Measurements from ENCODE around the gene GALNTL6.

Gene GALNTL6

GRCh38 chr4:172927096-172927814, 1114.1 kb downstream of the GALNTL6 start:
- TF ChIP-seq CTCF (IDR thresholded peaks at IDR 0.05; ENCODE audit: low read depth, low read length): no peak
- peak in 1 of 2 donors; percentile 11 for DNase-seq (ENCODE audit: low read depth in 2 of 2)
- no peak overlapping the region for H3K4me3 ChIP-seq (replicated peaks in 1 of 2; ENCODE audit: low read depth in 2 of 2, low read length in 2 of 2)

- no peak for TF ChIP-seq CTCF (IDR thresholded peaks at IDR 0.05; ENCODE audit: low read depth, low read length)
- DNase-seq (ENCODE audit: low read depth in 2 of 2): no peak
- no peak overlapping the region for H3K4me3 ChIP-seq (replicated peaks in 1 of 2; ENCODE audit: low read depth in 2 of 2, low read length in 2 of 2)
Measured at GRCh38 chr4:172928347-172928746, 1115.1 kb downstream of the GALNTL6 start.

- DNase-seq (ENCODE audit: low read depth in 2 of 2): no peak
- no peak for TF ChIP-seq CTCF (IDR thresholded peaks at IDR 0.05; ENCODE audit: low read depth, low read length)
- H3K4me3 ChIP-seq (replicated peaks in 1 of 2; ENCODE audit: low read depth in 2 of 2, low read length in 2 of 2): no peak overlapping the region
Measured at GRCh38 chr4:172938072-172938829, 1125.0 kb downstream of the GALNTL6 start.

- H3K4me3 ChIP-seq (replicated peaks in 1 of 2; ENCODE audit: low read depth in 2 of 2, low read length in 2 of 2): no peak overlapping the region
- no peak for DNase-seq (ENCODE audit: low read depth in 2 of 2)
- TF ChIP-seq CTCF (IDR thresholded peaks at IDR 0.05; ENCODE audit: low read depth, low read length): no peak
Measured at GRCh38 chr4:172938870-172939269, 1125.7 kb downstream of the GALNTL6 start.

- no peak for DNase-seq (ENCODE audit: low read depth in 2 of 2)
- H3K4me3 ChIP-seq (replicated peaks in 1 of 2; ENCODE audit: low read depth in 2 of 2, low read length in 2 of 2): no peak overlapping the region
- no peak for TF ChIP-seq CTCF (IDR thresholded peaks at IDR 0.05; ENCODE audit: low read depth, low read length)
Measured at GRCh38 chr4:172942840-172943239, 1129.6 kb downstream of the GALNTL6 start.

GRCh38 chr4:172945611-172946010, 1132.4 kb downstream of the GALNTL6 start:
- no peak for TF ChIP-seq CTCF (IDR thresholded peaks at IDR 0.05; ENCODE audit: low read depth, low read length)
- DNase-seq (ENCODE audit: low read depth in 2 of 2): no peak
- H3K4me3 ChIP-seq (replicated peaks in 1 of 2; ENCODE audit: low read depth in 2 of 2, low read length in 2 of 2): no peak overlapping the region

Data from cardiac fibroblast (primary cell).